Non-pigmented ciliary epithelial cell (primary cell): Measurements from ENCODE around the gene ZNF45.
A peak's percentile ranks its signal among the peaks of the same experiment; 100 is the strongest.
"Not testable (repeated sequence)": the region's sequence is repeated elsewhere in the genome, so short reads cannot be mapped to it uniquely, and the experiment has no call there.

Experiments
- DNase-seq: peaks from one replicate; pipeline ENCODE4 v3.0.0-alpha.2; 2010; ENCODE audit warnings: low read depth

The ZNF45 gene

DNA sequence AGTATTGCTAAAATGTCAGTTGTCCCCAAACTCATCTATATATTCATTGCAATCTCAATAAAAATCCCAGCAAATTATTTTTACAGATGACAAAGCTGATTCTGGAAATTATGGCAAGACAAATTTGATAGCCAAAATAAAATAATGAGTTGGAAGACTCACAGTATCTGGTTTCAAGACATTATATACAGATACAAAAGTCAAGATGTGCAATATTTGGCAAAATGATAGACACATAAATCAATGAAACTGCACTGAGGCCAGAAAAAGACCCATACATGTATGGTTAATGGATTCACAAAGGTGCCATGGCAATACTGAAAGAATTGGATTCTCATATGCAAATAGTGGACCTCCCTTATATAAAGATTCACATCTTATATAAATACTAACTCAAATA, 24.2 kb downstream of the ZNF45 start:
- DNase-seq: no peak

DNA sequence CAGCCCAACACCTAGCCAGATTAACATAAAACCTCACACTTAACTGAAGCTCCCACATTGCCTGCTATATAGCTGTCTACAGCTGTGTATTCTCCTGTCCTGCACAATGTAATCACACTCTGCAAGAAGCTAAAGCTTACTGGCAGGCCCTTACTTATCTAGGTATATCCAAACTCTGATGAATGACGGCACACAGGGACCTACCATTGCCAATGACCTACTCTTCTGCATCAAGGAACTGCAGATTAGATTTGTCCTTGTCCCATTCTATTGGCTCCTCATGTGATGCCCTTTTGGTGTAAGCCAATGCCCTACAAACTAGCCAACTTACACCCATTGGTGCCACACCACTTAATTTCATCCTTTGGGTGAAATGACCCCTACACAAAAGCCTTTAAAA, 26.4 kb downstream of the ZNF45 start:
- DNase-seq: no peak

DNA sequence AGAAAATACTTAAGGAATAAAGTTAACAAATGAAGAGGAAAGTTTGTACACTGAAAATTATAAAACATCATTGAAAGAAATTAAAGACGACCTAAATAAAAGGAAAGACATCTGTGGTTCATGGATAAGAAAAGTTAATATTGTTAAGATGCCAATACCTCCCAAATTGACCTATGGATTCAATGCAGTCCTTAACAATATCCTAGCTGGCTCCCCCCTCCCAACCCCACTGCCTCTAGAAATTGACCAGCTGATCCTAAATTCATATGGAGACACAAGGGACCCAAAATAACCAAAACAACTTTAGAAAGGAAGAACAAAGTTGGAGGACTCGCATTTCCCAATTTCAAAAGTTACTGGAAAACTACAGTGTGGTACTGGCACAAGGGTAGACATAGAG, 28.3 kb downstream of the ZNF45 start:
- DNase-seq: no peak

DNA sequence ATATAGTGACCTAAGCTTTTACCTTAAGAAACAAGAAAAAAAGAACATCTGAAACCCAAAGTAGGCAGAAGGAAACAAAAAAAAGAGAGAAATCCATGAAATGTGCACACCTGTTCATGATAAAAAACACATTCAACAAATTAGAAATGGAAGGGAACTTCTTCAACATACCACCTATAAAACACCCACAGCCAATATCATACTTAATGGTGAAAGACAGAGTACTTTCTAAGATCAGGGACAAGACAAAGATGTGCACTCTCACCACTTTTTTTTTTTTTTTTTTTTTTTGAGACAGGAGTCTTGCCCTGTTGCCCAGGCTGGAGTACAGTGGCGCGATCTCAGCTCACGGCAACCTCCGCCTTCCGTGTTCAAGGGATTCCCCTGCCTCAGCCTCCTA, 29.2 kb downstream of the ZNF45 start:
- no peak for DNase-seq

DNA sequence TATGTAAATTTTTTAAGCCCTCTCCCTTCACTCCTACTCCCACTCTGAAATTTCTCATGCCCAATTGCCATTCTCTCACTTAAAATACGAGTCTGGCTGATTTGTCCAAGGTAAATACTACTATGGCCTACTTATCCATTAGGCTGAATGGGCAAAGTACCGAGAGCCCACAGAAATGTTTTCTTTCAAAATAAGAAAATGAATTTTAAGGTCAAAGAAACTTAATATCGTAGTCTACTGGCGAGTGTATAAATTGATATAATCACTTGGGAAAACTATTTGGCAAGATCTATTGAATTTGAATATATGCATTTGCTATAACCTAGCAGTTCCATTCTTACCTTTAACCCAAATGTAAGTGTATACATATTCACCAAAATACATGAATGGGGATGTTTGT, 32.7 kb downstream of the ZNF45 start:
- DNase-seq: no peak

- peak; percentile 55 for DNase-seq
Measured at GRCh38 chr19:43901395-43902390, 33.4 kb downstream of the ZNF45 start.

- DNase-seq: no peak
Measured at GRCh38 chr19:43895727-43896308, 39.3 kb downstream of the ZNF45 start.

- DNase-seq: no peak
Measured at GRCh38 chr19:43883864-43884263, 51.2 kb downstream of the ZNF45 start, which contains the start of gene ZNF404. ZNF404 (minus strand) TSS chr19:43883964.

DNA sequence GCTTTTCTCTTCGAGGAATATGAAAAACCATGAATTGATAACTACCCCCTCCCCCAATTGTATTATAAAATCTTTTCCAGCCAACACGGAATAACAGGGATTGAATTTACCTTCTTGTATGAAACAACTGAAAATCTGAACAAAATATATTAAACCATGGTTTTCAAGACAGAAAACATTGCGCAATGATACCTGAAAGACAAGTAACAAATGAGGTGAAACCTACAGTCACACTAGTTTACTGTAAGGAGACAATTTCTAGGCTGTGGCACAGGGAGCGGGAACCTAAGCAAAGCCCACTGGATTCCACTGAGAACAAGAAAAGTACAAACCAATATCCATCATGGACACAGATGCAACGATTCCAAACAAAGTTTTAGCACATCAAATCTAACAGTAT, 54.6 kb downstream of the ZNF45 start:
- no peak for DNase-seq

DNA sequence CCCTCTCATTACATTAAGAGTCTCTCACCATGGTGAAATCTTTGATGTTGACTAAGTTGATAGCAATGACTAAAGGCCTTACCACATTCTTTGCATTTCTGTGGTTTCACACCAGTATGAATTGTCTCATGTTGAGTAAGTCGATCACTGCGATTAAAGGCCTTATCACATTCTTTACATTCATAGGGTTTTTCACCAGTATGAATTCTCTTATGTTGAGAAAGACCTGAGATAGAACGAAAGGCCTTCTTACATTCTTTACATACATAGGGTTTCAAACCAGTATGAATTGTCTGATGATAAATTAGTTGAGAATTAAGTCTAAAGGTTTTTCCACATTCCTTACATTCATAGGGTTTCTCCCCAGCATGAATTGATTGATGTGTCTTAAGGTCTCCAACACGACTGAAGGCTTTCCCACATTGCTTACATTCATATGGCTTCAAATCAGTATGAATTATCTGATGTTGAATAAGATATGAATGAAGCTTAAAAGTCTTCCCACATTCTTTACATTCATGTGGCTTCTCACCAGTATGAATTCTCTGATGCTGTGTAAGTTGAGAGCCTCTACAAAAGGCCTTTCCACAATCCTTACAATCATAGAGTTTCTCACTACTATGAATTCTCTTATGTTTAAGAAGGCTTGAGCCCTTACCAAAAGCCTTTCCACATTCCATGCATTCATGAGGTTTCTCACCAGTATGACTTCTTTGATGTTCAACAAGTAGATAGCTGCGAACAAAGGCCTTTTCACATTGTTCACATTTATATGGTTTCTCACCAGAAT, 62.3 kb downstream of the ZNF45 start:
- DNase-seq: no peak

GRCh38 chr19:43866923-43867322, 68.2 kb downstream of the ZNF45 start:
- DNase-seq: not testable (repeated sequence)
